GM19397 (cell line): Measurements from ENCODE around the gene SPAG7.

Experiments used
- ATAC-seq: cut with Tn5 transposase; IDR thresholded peaks from one replicate; pipeline ENCODE4 v1.9.1; 2021; ENCODE audit warnings: mild to moderate bottlenecking, moderate library complexity; ENCODE audit not compliant: unreplicated experiment

SPAG7 gene

GRCh38 chr17:4950075-4950745, 17.4 kb downstream of the SPAG7 start:
- ATAC-seq = no peak

DNA sequence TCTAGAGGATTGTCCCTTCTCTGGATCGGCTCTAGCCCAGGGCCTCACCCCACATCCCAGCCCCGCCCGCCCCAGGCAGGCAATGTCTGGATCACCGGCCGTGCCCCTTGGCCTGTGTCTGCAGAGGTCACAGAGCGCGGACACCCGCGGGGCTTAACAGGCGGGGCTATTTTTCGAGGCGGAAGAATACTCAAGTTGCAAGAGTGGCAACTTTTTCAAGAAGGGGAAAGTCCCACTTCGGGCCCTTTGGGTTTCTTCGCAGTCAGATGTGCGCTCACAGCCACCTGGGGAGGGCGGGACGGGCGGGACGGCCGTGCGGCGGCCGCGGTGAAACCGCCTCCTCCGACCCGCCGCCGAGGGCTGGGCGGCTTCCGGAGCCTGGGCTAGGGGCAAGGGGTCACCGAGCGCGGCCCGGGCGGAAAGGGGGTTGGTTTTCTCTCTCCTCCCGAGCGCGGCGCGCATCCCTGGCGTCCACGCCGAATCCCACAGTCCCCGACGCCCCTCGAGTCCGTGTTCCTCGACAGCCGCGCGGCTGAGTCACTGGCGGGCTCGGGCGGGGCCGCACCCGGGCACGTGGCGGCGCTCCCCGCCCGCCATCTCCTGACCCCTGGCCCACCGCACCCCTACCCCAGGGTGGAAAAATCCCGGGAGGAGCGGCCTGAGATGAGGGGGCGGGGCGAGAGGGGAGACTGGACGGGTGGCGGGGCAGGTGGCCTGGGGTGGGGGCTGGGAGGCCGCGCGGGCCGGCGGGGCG, 18.1 kb downstream of the SPAG7 start:
- ATAC-seq = peak; percentile 31

DNA sequence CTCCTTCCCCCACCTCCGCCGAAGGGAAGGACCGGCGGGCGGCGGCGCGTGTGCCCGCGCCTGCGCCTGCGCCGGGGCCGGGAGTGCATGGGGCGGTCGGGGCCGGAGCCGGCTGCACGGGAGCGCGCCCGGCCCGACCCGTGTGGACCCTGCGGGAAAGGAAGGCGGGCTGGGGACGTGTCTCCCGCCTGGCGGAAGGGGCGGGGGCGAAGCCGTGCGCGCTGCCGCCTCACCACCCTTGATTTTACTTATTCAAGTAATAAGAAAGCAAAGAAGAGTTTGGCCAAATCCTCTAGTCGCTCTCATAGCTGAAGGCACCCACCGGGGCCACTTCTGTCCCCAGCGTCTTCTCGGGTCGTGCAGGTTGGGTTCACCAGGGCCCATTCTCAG, 18.7 kb downstream of the SPAG7 start:
- peak; percentile 33 for ATAC-seq

- ATAC-seq = peak; percentile 24
Measured at GRCh38 chr17:4948166-4948930, 19.3 kb downstream of the SPAG7 start, which contains the start of gene PFN1. Gene PFN1 (minus strand): TSS chr17:4948530. CDS start chr17:4948394, 136 bp downstream.

- ATAC-seq = peak; percentile 24
Measured at GRCh38 chr17:4947411-4948165, 20.0 kb downstream of the SPAG7 start.

DNA sequence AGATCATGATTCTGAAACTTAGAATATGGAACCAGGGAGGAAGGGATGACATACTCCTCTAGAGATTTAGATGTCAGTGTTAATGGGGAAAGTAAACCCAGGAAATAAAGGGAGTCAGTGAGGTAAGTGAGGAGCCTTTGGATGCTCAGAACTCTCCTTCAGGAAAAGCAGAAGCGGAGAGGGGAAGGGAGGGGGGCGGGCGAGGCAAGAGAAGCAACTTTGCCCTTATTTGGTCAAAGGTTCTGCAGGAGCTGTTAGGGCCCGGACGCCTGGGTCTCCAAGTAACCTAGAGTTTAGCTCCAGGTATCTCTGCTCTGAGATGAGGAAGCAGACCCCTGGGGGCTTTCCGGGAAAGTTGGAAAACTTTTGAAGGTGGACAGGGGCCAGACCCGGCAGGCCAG, 20.6 kb downstream of the SPAG7 start:
- no peak for ATAC-seq

GRCh38 chr17:4946312-4946976, 21.2 kb downstream of the SPAG7 start:
- no peak for ATAC-seq

DNA sequence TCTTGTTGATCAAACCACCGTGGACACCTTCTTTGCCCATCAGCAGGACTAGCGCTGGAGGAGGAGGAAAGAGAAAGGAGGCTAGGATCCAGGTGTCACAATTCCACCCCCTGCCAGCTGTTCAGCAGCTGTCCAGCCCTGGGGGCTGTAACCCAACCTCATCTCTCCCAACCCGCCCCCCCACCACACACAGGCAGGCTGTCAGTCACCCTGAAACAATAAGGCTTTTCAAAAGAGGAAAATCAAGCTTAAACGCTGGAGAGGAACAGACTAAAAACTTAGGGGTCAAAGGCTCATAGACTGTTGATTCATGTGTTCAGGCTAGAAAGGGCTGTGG, 21.7 kb downstream of the SPAG7 start:
- no peak for ATAC-seq

DNA sequence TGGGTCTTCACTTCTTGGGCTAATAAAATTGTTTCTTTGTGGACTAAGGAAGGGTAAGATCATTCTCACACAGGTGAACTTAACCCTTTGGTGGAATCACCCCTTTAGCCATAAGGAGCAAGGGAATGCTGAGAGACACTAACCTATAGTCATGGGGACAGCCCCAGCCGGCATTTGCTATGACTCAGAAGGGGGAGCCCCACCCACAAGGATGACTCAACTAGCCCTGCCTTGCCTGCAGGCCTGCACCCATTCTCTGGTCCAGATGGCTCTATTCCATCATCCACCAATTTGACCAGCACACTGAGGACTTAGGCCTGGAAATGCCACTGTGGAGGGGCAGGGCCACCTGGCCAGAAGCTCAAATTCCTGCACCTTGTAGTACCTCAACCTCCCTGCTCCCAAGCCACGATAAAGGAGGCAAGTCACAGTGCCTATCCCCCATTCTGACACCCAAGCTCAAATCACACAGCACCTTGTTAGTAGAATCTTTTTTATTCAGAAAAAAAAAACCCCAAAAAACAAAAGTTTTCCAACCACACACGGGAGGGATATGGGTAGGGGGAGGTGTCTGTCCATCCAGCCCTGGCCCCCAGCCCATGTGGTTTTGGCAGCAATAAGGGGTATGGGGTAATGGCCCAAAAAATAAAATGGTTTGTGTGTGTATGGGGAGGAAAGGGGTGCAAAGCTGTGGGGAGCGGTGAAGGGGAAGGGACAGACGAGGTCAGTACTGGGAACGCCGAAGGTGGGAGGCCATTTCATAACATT, 22.3 kb downstream of the SPAG7 start:
- ATAC-seq = no peak

DNA sequence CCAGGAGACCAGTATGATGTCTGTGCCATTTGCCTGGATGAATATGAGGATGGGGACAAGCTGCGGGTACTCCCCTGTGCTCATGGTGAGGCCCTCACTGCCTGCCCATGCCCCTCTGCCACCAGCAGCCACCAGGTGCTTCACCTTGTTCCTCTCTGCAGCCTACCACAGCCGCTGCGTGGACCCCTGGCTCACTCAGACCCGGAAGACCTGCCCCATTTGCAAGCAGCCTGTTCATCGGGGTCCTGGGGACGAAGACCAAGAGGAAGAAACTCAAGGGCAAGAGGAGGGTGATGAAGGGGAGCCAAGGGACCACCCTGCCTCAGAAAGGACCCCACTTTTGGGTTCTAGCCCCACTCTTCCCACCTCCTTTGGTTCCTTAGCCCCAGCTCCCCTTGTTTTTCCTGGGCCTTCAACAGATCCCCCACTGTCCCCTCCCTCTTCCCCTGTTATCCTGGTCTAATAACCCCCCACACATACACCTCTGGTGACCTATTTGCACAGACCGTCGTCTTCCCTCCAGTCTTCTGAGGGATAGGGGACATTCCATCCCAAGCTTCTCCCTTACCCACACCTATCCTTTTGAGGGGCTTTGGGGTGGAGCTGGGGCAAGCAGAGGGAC, 23.0 kb downstream of the SPAG7 start:
- no peak for ATAC-seq

GRCh38 chr17:4944163-4944553, 23.5 kb downstream of the SPAG7 start:
- ATAC-seq = no peak

DNA sequence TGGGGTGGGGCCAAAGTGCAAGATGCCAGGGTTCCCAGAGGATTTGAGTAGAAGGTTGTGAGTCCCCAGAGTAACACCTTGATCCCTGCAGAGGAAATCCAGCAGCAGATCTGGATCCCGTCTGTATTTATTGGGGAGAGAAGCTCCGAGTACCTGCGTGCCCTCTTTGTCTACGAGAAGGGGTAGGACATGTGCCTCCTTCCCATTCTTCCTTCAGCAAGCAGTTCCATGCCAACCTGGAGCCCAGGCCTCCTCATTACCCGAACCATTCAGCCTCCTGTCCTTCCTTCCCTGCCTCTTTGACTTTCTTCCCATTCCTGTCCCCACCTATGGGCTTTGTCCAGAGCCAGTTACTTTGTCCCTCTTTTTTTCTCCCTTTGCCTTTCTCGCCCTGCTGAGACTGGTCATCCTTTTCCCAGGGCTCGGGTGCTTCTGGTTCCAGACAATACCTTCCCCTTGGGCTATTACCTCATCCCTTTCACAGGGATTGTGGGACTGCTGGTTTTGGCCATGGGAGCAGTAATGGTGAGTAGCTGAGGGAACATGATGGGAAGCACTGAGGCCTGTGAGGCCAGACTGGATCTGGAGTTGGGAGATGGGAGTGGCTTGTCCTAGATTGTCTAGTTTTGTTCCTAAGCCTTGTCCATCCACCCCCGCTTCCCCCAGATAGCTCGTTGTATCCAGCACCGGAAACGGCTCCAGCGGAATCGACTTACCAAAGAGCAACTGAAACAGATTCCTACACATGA, 24.7 kb downstream of the SPAG7 start:
- no peak for ATAC-seq

DNA sequence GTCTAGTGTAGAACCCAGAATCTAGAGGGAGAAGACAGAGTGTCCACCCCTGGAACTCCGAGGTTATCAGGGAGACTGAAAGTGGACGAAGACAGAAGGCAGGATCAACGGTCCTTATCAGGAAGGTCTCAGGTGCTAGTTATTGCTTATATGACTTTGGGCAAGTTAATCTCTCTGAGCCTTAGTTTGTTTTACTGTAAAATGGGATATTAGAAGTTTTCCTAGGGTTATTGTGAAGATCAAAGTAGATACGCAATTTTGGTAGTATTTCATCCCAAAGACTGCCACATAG, 26.4 kb downstream of the SPAG7 start:
- no peak for ATAC-seq

- no peak for ATAC-seq
Measured at GRCh38 chr17:4940555-4941318, 26.9 kb downstream of the SPAG7 start.

DNA sequence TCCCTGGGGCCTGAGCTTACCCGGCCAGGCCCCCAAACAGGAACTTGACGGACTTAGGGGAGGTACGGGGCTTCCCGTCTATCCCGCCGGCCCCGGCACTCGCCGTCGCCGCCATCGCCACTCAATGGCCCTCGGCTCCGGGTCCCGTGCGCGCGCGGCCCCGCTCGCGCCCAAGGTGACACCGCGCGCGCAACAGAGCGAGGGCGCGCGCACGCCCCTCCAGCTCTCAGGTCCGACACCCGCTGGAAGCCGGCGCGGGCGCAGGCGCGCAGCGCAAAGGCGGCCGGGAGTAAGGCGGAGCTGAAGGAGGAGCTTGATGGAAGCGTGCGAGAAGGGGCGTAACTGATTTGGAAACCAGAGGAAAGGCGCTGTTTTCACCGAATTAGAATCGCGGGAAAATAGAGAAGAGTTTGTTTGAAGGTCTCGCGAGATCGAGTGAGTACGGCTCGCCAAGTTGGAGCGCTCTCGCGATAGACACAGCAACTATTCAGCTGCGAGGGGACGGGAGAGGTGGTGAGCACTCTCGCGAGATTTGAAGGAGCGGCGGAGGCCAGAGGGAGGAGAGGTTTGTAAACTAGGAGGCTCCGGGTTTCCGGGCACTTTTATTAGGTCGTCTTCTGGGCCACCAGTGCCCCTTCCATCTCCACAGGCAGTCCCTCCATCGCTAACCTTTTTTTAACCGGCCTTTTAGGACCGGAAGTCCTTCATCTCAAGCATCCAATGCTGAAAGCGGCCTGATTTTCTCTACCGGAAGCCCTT, 27.6 kb downstream of the SPAG7 start, which contains the start of the genes RNF167 and SLC25A11:
Gene RNF167 (plus strand): TSS at position 473 of the 759 bp plus-strand sequence. CDS start 642 bp downstream, outside the sequence.
Gene SLC25A11 (minus strand): TSS at position 251 of the 759 bp plus-strand sequence. CDS start 136 bp downstream, at position 115.
- ATAC-seq = peak; percentile 81

DNA sequence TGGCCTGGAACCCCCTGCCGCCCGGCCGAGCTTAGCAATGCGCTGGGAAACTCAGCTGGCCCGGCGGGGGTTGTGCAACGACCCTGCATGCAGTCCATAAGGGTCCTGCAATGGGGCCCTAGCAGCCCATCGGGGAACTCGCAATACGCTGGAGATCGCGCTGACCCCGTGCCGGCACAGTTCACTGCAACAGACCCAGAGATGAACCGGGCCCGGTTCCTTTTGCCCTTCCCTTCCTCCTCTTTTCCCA, 28.1 kb downstream of the SPAG7 start:
- ATAC-seq = peak; percentile 19
